GM12878 (cell line): ENCODE measurements around the gene CLPTM1L. TPM values are rescaled to one million over a fixed set of nuclear protein-coding genes. Genes with fewer than 3 reads are reported as not detected.

Experiments used
- ASH2L ChIP-seq: fragments of 300-600, 200-600 bp; sonication (generic); IDR thresholded peaks from 2 replicates; pipeline ENCODE4 v1.6.1; 2017; ENCODE audit warnings: low read depth, mild to moderate bottlenecking, borderline replicate concordance
- EP300 ChIP-seq, 2 experiments: fragments of 150-350 bp in 1 of 2; IDR thresholded peaks; 2 replicates each; pipeline ENCODE4 v1.6.1; 2011 to 2012; ENCODE audit warnings: low read depth in 2 of 2, low read length in 2 of 2, borderline replicate concordance in 1 of 2, improper control_type of control experiment in 1 of 2, inconsistent platforms in 1 of 2; ENCODE audit not compliant: control insufficient read depth in 1 of 2
- EZH2 ChIP-seq: IDR thresholded peaks from 2 replicates; pipeline ENCODE4 v1.6.1; 2012; ENCODE audit warnings: low read depth, mild to moderate bottlenecking, control low read depth, inconsistent platforms, low read length, borderline replicate concordance; ENCODE audit not compliant: control insufficient read depth
- HSF1 ChIP-seq: fragments of 150-350 bp; IDR thresholded peaks from 2 replicates; pipeline ENCODE4 v1.6.1; 2014; ENCODE audit warnings: mild to moderate bottlenecking, low read depth, low read length
- JUNB ChIP-seq: IDR thresholded peaks from 2 replicates; pipeline ENCODE4 v1.6.1; 2016; ENCODE audit warnings: antibody characterized with exemption, mild to moderate bottlenecking
- MEF2A ChIP-seq: IDR thresholded peaks from 2 replicates; pipeline ENCODE4 v1.6.1; 2011; ENCODE audit warnings: low read depth, mild to moderate bottlenecking, low read length, moderate library complexity; ENCODE audit not compliant: insufficient read depth
- MEF2B ChIP-seq: fragments of 450-650 bp; IDR thresholded peaks from 2 replicates; pipeline ENCODE4 v1.6.1; 2018; ENCODE audit warnings: mild to moderate bottlenecking, moderate library complexity; ENCODE audit not compliant: partially characterized antibody, poor library complexity, severe bottlenecking
- MXI1 ChIP-seq: fragments of 150-350 bp; IDR thresholded peaks from 2 replicates; pipeline ENCODE4 v1.6.1; 2011; ENCODE audit warnings: low read depth, mild to moderate bottlenecking, inconsistent platforms, low read length, improper control_type of control experiment
- MYC ChIP-seq: IDR thresholded peaks from 2 replicates; pipeline ENCODE4 v1.6.1; 2011; ENCODE audit warnings: mild to moderate bottlenecking, low read length, moderate library complexity, inconsistent platforms; ENCODE audit not compliant: insufficient read depth, insufficient replicate concordance, insufficient read length, severe bottlenecking
- PAX8 ChIP-seq: fragments of 450-650 bp; IDR thresholded peaks from 2 replicates; pipeline ENCODE4 v1.6.1; 2017; ENCODE audit warnings: mild to moderate bottlenecking, moderate library complexity
- PML ChIP-seq: IDR thresholded peaks from 2 replicates; pipeline ENCODE4 v1.6.1; 2012; ENCODE audit warnings: low read length, inconsistent platforms
- POLR2A ChIP-seq: IDR thresholded peaks from 2 replicates; pipeline ENCODE4 v1.6.1; 2011; ENCODE audit warnings: low read depth, mild to moderate bottlenecking, low read length
- SIX5 ChIP-seq: IDR thresholded peaks from 2 replicates; pipeline ENCODE4 v1.6.1; 2011; ENCODE audit warnings: mild to moderate bottlenecking, low read depth, low read length, moderate library complexity; ENCODE audit not compliant: severe bottlenecking
- SMARCA5 ChIP-seq: fragments of 450-650 bp; IDR thresholded peaks from 2 replicates; pipeline ENCODE4 v1.6.1; 2017; ENCODE audit warnings: mild to moderate bottlenecking
- SMC3 ChIP-seq: IDR thresholded peaks from 2 replicates; pipeline ENCODE4 v1.6.1; 2011; ENCODE audit warnings: low read length, improper control_type of control experiment, borderline replicate concordance
- SRF ChIP-seq, 2 experiments: IDR thresholded peaks; 2 replicates each; pipeline ENCODE4 v1.6.1; 2011; ENCODE audit warnings: low read depth in 2 of 2, low read length in 2 of 2, mild to moderate bottlenecking in 1 of 2, moderate library complexity in 1 of 2
- ZNF217 ChIP-seq: fragments of 450-650 bp; IDR thresholded peaks from 2 replicates; pipeline ENCODE4 v1.6.1; 2017; ENCODE audit warnings: antibody characterized with exemption, mild to moderate bottlenecking
- ZNF24 ChIP-seq: fragments of 450-650 bp; IDR thresholded peaks from 2 replicates; pipeline ENCODE4 v1.6.1; 2017; ENCODE audit warnings: antibody characterized with exemption, mild to moderate bottlenecking
- ZNF622 ChIP-seq: fragments of 450-650 bp; IDR thresholded peaks from 2 replicates; pipeline ENCODE4 v1.6.1; 2017; ENCODE audit warnings: mild to moderate bottlenecking, inconsistent platforms
- polyA plus RNA-seq, 11 experiments: library from polyadenylated mRNA; depleted of rRNA in 4 of 11; unstranded in 6 of 11; stranded (reverse) in 5 of 11; fragments of >200 nt; fragmentation: Nextera tagmentation in 4 of 11; fragmentation: Illumina TruSeq in 1 of 11; extraction: Ambion mirVana in 4 of 11; extraction: Trizol in 1 of 11; gene quantifications; 1 replicate in 1 of 11; 2 replicates in 10 of 11; pipeline versions ENCODE4 v1.2.1 to v1.2.3, GENCODE V29; 2011 to 2016; ENCODE audit warnings: inconsistent platforms in 2 of 11, missing spikeins in 2 of 11, low read depth in 1 of 11
- total RNA-seq, 4 experiments: library from RNA; depleted of rRNA in 3 of 4; stranded (reverse); fragments of >200 nt in 3 of 4; fragmentation: Illumina TruSeq in 1 of 4; extraction: Trizol in 1 of 4; gene quantifications; 2 replicates each; pipeline versions ENCODE4 v1.2.1 to v1.2.3, GENCODE V29; 2013 to 2021
- TF ChIP-seq, protein P1 (sequence below): fragments of 450-650 bp; IDR thresholded peaks from 2 replicates; pipeline ENCODE4 v1.6.1; 2017; ENCODE audit warnings: mild to moderate bottlenecking, moderate library complexity
- TF ChIP-seq, protein P2 (sequence below): fragments of 450-650 bp; IDR thresholded peaks from 2 replicates; pipeline ENCODE4 v1.6.1; 2016; ENCODE audit warnings: mild to moderate bottlenecking
- TF ChIP-seq, protein P3 (sequence below): fragments of 450-650 bp; conservative IDR thresholded peaks from 2 replicates; pipeline ENCODE4 v1.6.1; 2017; ENCODE audit warnings: mild to moderate bottlenecking, moderate library complexity

CLPTM1L gene
- total and polyA plus RNA-seq, 10 of the 15 experiments (the other 5 are each of a cell fraction or from before 2014, with no cell fraction given): 2.9 to 278 (median 135) TPM

- TF ChIP-seq, protein P1, sequence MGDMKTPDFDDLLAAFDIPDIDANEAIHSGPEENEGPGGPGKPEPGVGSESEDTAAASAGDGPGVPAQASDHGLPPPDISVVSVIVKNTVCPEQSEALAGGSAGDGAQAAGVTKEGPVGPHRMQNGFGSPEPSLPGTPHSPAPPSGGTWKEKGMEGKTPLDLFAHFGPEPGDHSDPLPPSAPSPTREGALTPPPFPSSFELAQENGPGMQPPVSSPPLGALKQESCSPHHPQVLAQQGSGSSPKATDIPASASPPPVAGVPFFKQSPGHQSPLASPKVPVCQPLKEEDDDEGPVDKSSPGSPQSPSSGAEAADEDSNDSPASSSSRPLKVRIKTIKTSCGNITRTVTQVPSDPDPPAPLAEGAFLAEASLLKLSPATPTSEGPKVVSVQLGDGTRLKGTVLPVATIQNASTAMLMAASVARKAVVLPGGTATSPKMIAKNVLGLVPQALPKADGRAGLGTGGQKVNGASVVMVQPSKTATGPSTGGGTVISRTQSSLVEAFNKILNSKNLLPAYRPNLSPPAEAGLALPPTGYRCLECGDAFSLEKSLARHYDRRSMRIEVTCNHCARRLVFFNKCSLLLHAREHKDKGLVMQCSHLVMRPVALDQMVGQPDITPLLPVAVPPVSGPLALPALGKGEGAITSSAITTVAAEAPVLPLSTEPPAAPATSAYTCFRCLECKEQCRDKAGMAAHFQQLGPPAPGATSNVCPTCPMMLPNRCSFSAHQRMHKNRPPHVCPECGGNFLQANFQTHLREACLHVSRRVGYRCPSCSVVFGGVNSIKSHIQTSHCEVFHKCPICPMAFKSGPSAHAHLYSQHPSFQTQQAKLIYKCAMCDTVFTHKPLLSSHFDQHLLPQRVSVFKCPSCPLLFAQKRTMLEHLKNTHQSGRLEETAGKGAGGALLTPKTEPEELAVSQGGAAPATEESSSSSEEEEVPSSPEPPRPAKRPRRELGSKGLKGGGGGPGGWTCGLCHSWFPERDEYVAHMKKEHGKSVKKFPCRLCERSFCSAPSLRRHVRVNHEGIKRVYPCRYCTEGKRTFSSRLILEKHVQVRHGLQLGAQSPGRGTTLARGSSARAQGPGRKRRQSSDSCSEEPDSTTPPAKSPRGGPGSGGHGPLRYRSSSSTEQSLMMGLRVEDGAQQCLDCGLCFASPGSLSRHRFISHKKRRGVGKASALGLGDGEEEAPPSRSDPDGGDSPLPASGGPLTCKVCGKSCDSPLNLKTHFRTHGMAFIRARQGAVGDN: peak; percentile 13; the same call in 1 of the 2 replicates
- TF ChIP-seq SIX5 (no peak), HSF1 (no peak), MXI1 (peak; percentile 33; the same call in 1 of the 2 replicates), MYC (no peak), MEF2B (no peak), ZNF622 (no peak), ZNF24 (no peak), PML (no peak), SMC3 (no peak), EZH2 (0 out of 2 replicates have a peak, but pooled peaks have one; percentile 31), JUNB (no peak), ASH2L (no peak), EP300 (IDR thresholded peaks at IDR 0.05; ENCODE audit: borderline replicate concordance in 1 of 2, control insufficient read depth in 1 of 2, low read depth in 2 of 2, low read length in 2 of 2) (no peak), PAX8 (no peak), MEF2A (no peak), POLR2A (peak; percentile 76), SMARCA5 (no peak), ZNF217 (no peak), SRF (IDR thresholded peaks at IDR 0.05; ENCODE audit: low read depth in 2 of 2, low read length in 2 of 2) (peak in 1 of 2 experiments; percentile 53; a peak in 2 of 4 replicates)
- TF ChIP-seq, protein P2, sequence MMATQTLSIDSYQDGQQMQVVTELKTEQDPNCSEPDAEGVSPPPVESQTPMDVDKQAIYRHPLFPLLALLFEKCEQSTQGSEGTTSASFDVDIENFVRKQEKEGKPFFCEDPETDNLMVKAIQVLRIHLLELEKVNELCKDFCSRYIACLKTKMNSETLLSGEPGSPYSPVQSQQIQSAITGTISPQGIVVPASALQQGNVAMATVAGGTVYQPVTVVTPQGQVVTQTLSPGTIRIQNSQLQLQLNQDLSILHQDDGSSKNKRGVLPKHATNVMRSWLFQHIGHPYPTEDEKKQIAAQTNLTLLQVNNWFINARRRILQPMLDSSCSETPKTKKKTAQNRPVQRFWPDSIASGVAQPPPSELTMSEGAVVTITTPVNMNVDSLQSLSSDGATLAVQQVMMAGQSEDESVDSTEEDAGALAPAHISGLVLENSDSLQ: peak; percentile 72
- TF ChIP-seq, protein P3, sequence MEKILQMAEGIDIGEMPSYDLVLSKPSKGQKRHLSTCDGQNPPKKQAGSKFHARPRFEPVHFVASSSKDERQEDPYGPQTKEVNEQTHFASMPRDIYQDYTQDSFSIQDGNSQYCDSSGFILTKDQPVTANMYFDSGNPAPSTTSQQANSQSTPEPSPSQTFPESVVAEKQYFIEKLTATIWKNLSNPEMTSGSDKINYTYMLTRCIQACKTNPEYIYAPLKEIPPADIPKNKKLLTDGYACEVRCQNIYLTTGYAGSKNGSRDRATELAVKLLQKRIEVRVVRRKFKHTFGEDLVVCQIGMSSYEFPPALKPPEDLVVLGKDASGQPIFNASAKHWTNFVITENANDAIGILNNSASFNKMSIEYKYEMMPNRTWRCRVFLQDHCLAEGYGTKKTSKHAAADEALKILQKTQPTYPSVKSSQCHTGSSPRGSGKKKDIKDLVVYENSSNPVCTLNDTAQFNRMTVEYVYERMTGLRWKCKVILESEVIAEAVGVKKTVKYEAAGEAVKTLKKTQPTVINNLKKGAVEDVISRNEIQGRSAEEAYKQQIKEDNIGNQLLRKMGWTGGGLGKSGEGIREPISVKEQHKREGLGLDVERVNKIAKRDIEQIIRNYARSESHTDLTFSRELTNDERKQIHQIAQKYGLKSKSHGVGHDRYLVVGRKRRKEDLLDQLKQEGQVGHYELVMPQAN: 0 out of 2 replicates have a peak, but pooled peaks have one; percentile 7
Observed at GRCh38 chr5:1386274-1386717, 41.4 kb upstream of the CLPTM1L start (continued).
